GM21360 (cell line): ENCODE data around the gene UCKL1.
"Not testable (repeated sequence)": the region's sequence is repeated elsewhere in the genome, so short reads cannot be mapped to it uniquely, and the experiment has no call there.

Experiments
- ATAC-seq: cut with Tn5 transposase; IDR thresholded peaks from one replicate; pipeline ENCODE4 v1.9.1; 2021; ENCODE audit warnings: mild to moderate bottlenecking, moderate library complexity; ENCODE audit not compliant: unreplicated experiment

The UCKL1 gene

GRCh38 chr20:63973160-63973479, 16.9 kb upstream of the UCKL1 start:
- no peak for ATAC-seq

- ATAC-seq: no peak
Measured at GRCh38 chr20:63972312-63973159, 16.3 kb upstream of the UCKL1 start.

GRCh38 chr20:63971960-63972311, 15.7 kb upstream of the UCKL1 start:
- ATAC-seq: not testable (repeated sequence)

GRCh38 chr20:63970714-63971431, 14.7 kb upstream of the UCKL1 start:
- ATAC-seq: no peak

- ATAC-seq: no peak
Measured at GRCh38 chr20:63969838-63970713, 13.9 kb upstream of the UCKL1 start, which contains the start of gene ZNF512B. TSS of gene ZNF512B (minus strand) at chr20:63969930. CDS start at chr20:63967950, 1,980 bp downstream.

- ATAC-seq: no peak
Measured at GRCh38 chr20:63968928-63969760, 12.9 kb upstream of the UCKL1 start.

GRCh38 chr20:63968136-63968927, 12.1 kb upstream of the UCKL1 start:
- no peak for ATAC-seq

GRCh38 chr20:63967330-63968135, 11.3 kb upstream of the UCKL1 start:
- no peak for ATAC-seq

GRCh38 chr20:63966944-63967322, 10.7 kb upstream of the UCKL1 start:
- ATAC-seq: no peak

- no peak for ATAC-seq
Measured at GRCh38 chr20:63966172-63966943, 10.1 kb upstream of the UCKL1 start.

GRCh38 chr20:63964412-63964811, 8.2 kb upstream of the UCKL1 start:
- ATAC-seq: no peak

GRCh38 chr20:63963784-63964301, 7.6 kb upstream of the UCKL1 start:
- no peak for ATAC-seq

GRCh38 chr20:63963348-63963741, 7.1 kb upstream of the UCKL1 start:
- no peak for ATAC-seq

GRCh38 chr20:63962426-63963347, 6.5 kb upstream of the UCKL1 start:
- ATAC-seq: no peak

- ATAC-seq: no peak
Measured at GRCh38 chr20:63961664-63962425, 5.6 kb upstream of the UCKL1 start.
